ENCODE results near the gene SPATS2L. TPM values are rescaled to one million over a fixed set of nuclear protein-coding genes. Genes with fewer than 3 reads are reported as not detected.

Gene SPATS2L
- total RNA-seq, 1 experiment from 2014 or later, result 112 TPM

DNA sequence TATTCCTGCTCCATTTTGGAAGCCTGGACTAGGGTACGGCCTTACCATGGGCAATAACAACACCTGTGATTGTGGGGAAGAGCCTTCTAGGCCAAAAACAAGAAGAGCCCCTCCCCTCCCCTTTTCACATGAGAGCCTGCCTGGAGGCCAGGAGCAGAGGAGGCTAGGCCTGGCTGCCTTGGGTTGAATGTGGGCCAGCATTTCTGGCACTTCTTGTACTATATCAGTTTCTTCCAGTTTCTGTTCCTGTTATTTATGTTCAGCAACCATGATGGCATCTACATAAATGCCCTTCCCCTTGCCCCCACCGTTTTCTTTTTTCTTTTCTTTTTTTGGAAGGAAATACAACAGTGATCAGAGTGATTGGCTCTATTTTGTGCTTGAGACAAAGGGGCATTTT, 145.0 kb downstream of the SPATS2L start:
- H3K9me3 Mint-ChIP-seq, result 0 out of 2 replicates have a peak, but pooled peaks cover 5% of the 10 kb centered on the region
- ChIA-PET POLR2A (no interaction called here), CTCF (no interaction called here)
- H3K4me1 Mint-ChIP-seq, result peaks cover 14% of the 10 kb centered on the region
- TF ChIP-seq NFE2L1 (CRISPR knock-in tag; IDR thresholded peaks at IDR 0.05) (no peak), GTF2I (CRISPR knock-in tag; conservative IDR thresholded peaks at IDR 0.05) (no peak)
- TF ChIP-seq, protein P1, sequence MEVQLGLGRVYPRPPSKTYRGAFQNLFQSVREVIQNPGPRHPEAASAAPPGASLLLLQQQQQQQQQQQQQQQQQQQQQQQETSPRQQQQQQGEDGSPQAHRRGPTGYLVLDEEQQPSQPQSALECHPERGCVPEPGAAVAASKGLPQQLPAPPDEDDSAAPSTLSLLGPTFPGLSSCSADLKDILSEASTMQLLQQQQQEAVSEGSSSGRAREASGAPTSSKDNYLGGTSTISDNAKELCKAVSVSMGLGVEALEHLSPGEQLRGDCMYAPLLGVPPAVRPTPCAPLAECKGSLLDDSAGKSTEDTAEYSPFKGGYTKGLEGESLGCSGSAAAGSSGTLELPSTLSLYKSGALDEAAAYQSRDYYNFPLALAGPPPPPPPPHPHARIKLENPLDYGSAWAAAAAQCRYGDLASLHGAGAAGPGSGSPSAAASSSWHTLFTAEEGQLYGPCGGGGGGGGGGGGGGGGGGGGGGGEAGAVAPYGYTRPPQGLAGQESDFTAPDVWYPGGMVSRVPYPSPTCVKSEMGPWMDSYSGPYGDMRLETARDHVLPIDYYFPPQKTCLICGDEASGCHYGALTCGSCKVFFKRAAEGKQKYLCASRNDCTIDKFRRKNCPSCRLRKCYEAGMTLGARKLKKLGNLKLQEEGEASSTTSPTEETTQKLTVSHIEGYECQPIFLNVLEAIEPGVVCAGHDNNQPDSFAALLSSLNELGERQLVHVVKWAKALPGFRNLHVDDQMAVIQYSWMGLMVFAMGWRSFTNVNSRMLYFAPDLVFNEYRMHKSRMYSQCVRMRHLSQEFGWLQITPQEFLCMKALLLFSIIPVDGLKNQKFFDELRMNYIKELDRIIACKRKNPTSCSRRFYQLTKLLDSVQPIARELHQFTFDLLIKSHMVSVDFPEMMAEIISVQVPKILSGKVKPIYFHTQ (CRISPR knock-in tag; IDR thresholded peaks at IDR 0.05), result no peak
- H3K27ac Mint-ChIP-seq, result no peak overlapping the region
- H3K36me3 Mint-ChIP-seq, result peaks cover 42% of the 10 kb centered on the region
- DNase-seq (ENCODE audit: low spot score) (no peak), ATAC-seq (no peak)
- H3K4me3 Mint-ChIP-seq, result no peak overlapping the region
- H3K27me3 Mint-ChIP-seq (ENCODE audit: low read depth), result no peaks in the 10 kb centered on the region

- TF ChIP-seq NR3C1 (CRISPR knock-in tag; conservative IDR thresholded peaks at IDR 0.05; ENCODE audit: low read depth) (no peak), ZNF263 (CRISPR knock-in tag; IDR thresholded peaks at IDR 0.05; ENCODE audit: low read depth) (no peak), ZNF281 (CRISPR knock-in tag; IDR thresholded peaks at IDR 0.05) (no peak), ZNF138 (CRISPR knock-in tag; conservative IDR thresholded peaks at IDR 0.05) (no peak), ZNF396 (CRISPR knock-in tag; IDR thresholded peaks at IDR 0.05; ENCODE audit: borderline replicate concordance) (no peak)
- Mint-ChIP-seq H3K27me3 (ENCODE audit: low read depth) (no peaks in the 10 kb centered on the region), H3K9me3 (0 out of 2 replicates have a peak, but pooled peaks cover 5% of the 10 kb centered on the region), H3K4me3 (no peak overlapping the region), H3K36me3 (peaks cover 36% of the 10 kb centered on the region), H3K27ac (no peak overlapping the region), H3K4me1 (peaks cover 14% of the 10 kb centered on the region)
- ATAC-seq, result no peak
- DNase-seq (ENCODE audit: low spot score), result no peak
- ChIA-PET CTCF (no interaction called here), POLR2A (no interaction called here)
These were observed 145.9 kb downstream of the SPATS2L start for GRCh38 chr2:200452377-200452776.

- Mint-ChIP-seq H3K4me3 (no peak overlapping the region), H3K27ac (peak overlapping the region; percentile 70), H3K4me1 (peaks cover 14% of the 10 kb centered on the region), H3K9me3 (0 out of 2 replicates have a peak, but pooled peaks cover 5% of the 10 kb centered on the region), H3K27me3 (ENCODE audit: low read depth) (no peaks in the 10 kb centered on the region), H3K36me3 (peaks cover 40% of the 10 kb centered on the region)
- peak; percentile 40 for ATAC-seq
- no peak for DNase-seq (ENCODE audit: low spot score)
- ChIA-PET CTCF (no interaction called here), POLR2A (no interaction called here)
- no peak for TF ChIP-seq ZNF317 (CRISPR knock-in tag; IDR thresholded peaks at IDR 0.05; ENCODE audit: borderline replicate concordance, low read depth)
- TF ChIP-seq TP53 (CRISPR knock-in tag; IDR thresholded peaks at IDR 0.05), result no peak
- TF ChIP-seq JUN (CRISPR knock-in tag; IDR thresholded peaks at IDR 0.05), result no peak
- TF ChIP-seq CREB1 (CRISPR knock-in tag; IDR thresholded peaks at IDR 0.05), result no peak
- TF ChIP-seq ZNF232 (CRISPR knock-in tag; IDR thresholded peaks at IDR 0.05), result no peak
- TF ChIP-seq USF1 (CRISPR knock-in tag; IDR thresholded peaks at IDR 0.05), result no peak
- TF ChIP-seq ZNF219 (CRISPR knock-in tag; IDR thresholded peaks at IDR 0.05; ENCODE audit: borderline replicate concordance), result no peak
- no peak for TF ChIP-seq GTF2I (CRISPR knock-in tag; conservative IDR thresholded peaks at IDR 0.05)
- TF ChIP-seq ZNF671 (CRISPR knock-in tag; IDR thresholded peaks at IDR 0.05), result no peak
- TF ChIP-seq, protein P2, sequence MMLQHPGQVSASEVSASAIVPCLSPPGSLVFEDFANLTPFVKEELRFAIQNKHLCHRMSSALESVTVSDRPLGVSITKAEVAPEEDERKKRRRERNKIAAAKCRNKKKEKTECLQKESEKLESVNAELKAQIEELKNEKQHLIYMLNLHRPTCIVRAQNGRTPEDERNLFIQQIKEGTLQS (CRISPR knock-in tag; conservative IDR thresholded peaks at IDR 0.05), result no peak
- TF ChIP-seq MXD4 (CRISPR knock-in tag; IDR thresholded peaks at IDR 0.05; ENCODE audit: borderline replicate concordance), result no peak
- TF ChIP-seq ZNF512 (CRISPR knock-in tag; IDR thresholded peaks at IDR 0.05; ENCODE audit: borderline replicate concordance), result no peak
These were observed 146.8 kb downstream of the SPATS2L start for GRCh38 chr2:200453142-200453852.
